Caco-2 (cell line): Measurements from ENCODE around the gene MBOAT2. TPM values are rescaled to one million over a fixed set of nuclear protein-coding genes. Genes with fewer than 3 reads are reported as not detected.

Source experiments
- BruUV-seq: library from RNA; stranded (reverse); fragments of 400-500 nt; replicated peaks from 2 replicates; lab custom pipeline; 2021; lab: Mats Ljungman, UMichigan
- CTCF ChIA-PET: fragments of 300-600 bp; sonication (Branson Sonifier 250); formaldehyde crosslinking; loops from one replicate; lab custom pipeline; 2022; ENCODE audit warnings: antibody characterized with exemption; lab: Charles Lee
- POLR2A ChIA-PET: fragments of 300-600 bp; sonication (Branson Sonifier 250); formaldehyde crosslinking; loops from one replicate; lab custom pipeline; 2022; ENCODE audit warnings: antibody characterized with exemption; lab: Charles Lee
- DNase-seq, 2 experiments: peaks; one replicate each; pipeline versions ENCODE4 v3.0.0 to v3.0.0-alpha.2; 2020 to 2022
- H3K27me3 ChIP-seq: replicated peaks from 2 replicates; pipeline ENCODE4 v1.6.0; 2011; ENCODE audit warnings: low read length; ENCODE audit not compliant: control insufficient read depth, insufficient read depth
- H3K36me3 ChIP-seq: 2 replicates; pipeline ENCODE4 v1.5.1; 2011; ENCODE audit warnings: low read length; ENCODE audit not compliant: control insufficient read depth, insufficient read depth
- H3K4me1 ChIP-seq: fragments of 250-450 bp; sonication (Bioruptor Pico); 2 replicates; pipeline ENCODE4 v1.5.1; 2020; ENCODE audit warnings: mild to moderate bottlenecking
- H3K4me3 ChIP-seq: 2 replicates; pipeline ENCODE4 v1.5.1; 2011; ENCODE audit warnings: low read depth, mild to moderate bottlenecking, control low read depth, low read length
- H3K9me3 ChIP-seq: fragments of 250-450 bp; sonication (Bioruptor Pico); 2 replicates; pipeline ENCODE4 v1.5.1; 2020; ENCODE audit warnings: mild to moderate bottlenecking, moderate library complexity
- H3K27ac Mint-ChIP-seq: one replicate; pipeline ENCODE4 v1.8.0; 2022; ENCODE audit warnings: mixed read lengths; ENCODE audit not compliant: unreplicated experiment
- H3K27me3 Mint-ChIP-seq: one replicate; pipeline ENCODE4 v1.8.0; 2022; ENCODE audit warnings: mixed read lengths; ENCODE audit not compliant: insufficient read depth, unreplicated experiment
- H3K36me3 Mint-ChIP-seq: one replicate; pipeline ENCODE4 v1.8.0; 2022; ENCODE audit warnings: mild to moderate bottlenecking, mixed read lengths; ENCODE audit not compliant: insufficient read depth, unreplicated experiment
- H3K4me1 Mint-ChIP-seq: one replicate; pipeline ENCODE4 v1.8.0; 2022; ENCODE audit warnings: low read depth, mixed read lengths; ENCODE audit not compliant: unreplicated experiment
- H3K4me3 Mint-ChIP-seq: one replicate; pipeline ENCODE4 v1.8.0; 2022; ENCODE audit warnings: mild to moderate bottlenecking, moderate library complexity, mixed read lengths; ENCODE audit not compliant: unreplicated experiment
- H3K9me3 Mint-ChIP-seq: one replicate; pipeline ENCODE4 v1.8.0; 2022; ENCODE audit warnings: mixed read lengths; ENCODE audit not compliant: unreplicated experiment
- CTCF ChIP-seq, 2 experiments: fragments of 200-600 bp in 1 of 2; IDR thresholded peaks; 1 replicate in 1 of 2; 2 replicates in 1 of 2; pipeline versions ENCODE4 v1.5.1 to v1.8.0; 2011 to 2022; ENCODE audit warnings: antibody characterized with exemption in 1 of 2, control low read depth in 1 of 2, inconsistent platforms in 1 of 2, low read depth in 1 of 2, low read length in 1 of 2, mild to moderate bottlenecking in 1 of 2, moderate library complexity in 1 of 2; ENCODE audit not compliant: insufficient read depth in 1 of 2, severe bottlenecking in 1 of 2, unreplicated experiment in 1 of 2
- intact Hi-C: fragments of 100-400 bp; cut with micrococcal nuclease; formaldehyde crosslinking; loops from one replicate; pipeline ENCODE4 v1.10.0; 2022; ENCODE audit not compliant: unreplicated experiment
- total RNA-seq: library from RNA; stranded (reverse); gene quantifications from 2 replicates; pipeline ENCODE4 v1.2.3, GENCODE V29; 2022

Gene MBOAT2
- total RNA-seq, 1 experiment from 2014 or later = 12.6 TPM

- CTCF ChIA-PET = no interaction called here
- Histone ChIP-seq H3K9me3 (no peaks in the 10 kb centered on the region), H3K4me3 (no peak overlapping the region), H3K36me3 (no peaks in the 10 kb centered on the region), H3K27me3 (no peaks in the 10 kb centered on the region), H3K4me1 (no peaks in the 10 kb centered on the region)
- POLR2A ChIA-PET = no interaction called here
- no peak overlapping the region for H3K27ac Mint-ChIP-seq
- DNase-seq = no peak
- no TSS peak for BruUV-seq
- no peaks in the 10 kb centered on the region for H3K36me3 Mint-ChIP-seq
- no peaks in the 10 kb centered on the region for H3K27me3 Mint-ChIP-seq
- no peak for TF ChIP-seq CTCF (IDR thresholded peaks at IDR 0.05; ENCODE audit: insufficient read depth in 1 of 2, low read depth in 1 of 2, low read length in 1 of 2, severe bottlenecking in 1 of 2, unreplicated experiment in 1 of 2)
- no peaks in the 10 kb centered on the region for H3K4me1 Mint-ChIP-seq
- intact Hi-C loops = no loop called here
- H3K4me3 Mint-ChIP-seq = no peak overlapping the region
- H3K9me3 Mint-ChIP-seq = no peaks in the 10 kb centered on the region
These were observed 126.2 kb downstream of the MBOAT2 start for GRCh38 chr2:8877332-8877731.

- no peaks in the 10 kb centered on the region for H3K36me3 Mint-ChIP-seq
- Histone ChIP-seq H3K4me1 (no peaks in the 10 kb centered on the region), H3K4me3 (no peak overlapping the region), H3K36me3 (no peaks in the 10 kb centered on the region), H3K9me3 (no peaks in the 10 kb centered on the region), H3K27me3 (no peaks in the 10 kb centered on the region)
- CTCF ChIA-PET = interaction anchor here (0.7 kb wide), 1 partner anchor 34 kb away, joined by 6 read pairs; no protein-coding TSS in a partner anchor
- no peaks in the 10 kb centered on the region for H3K27me3 Mint-ChIP-seq
- H3K4me3 Mint-ChIP-seq = no peak overlapping the region
- TF ChIP-seq CTCF (IDR thresholded peaks at IDR 0.05; ENCODE audit: insufficient read depth in 1 of 2, low read depth in 1 of 2, low read length in 1 of 2, severe bottlenecking in 1 of 2, unreplicated experiment in 1 of 2) = no peak
- no peak overlapping the region for H3K27ac Mint-ChIP-seq
- POLR2A ChIA-PET = no interaction called here
- H3K9me3 Mint-ChIP-seq = no peaks in the 10 kb centered on the region
- BruUV-seq = no TSS peak
- no peak for DNase-seq
- no peaks in the 10 kb centered on the region for H3K4me1 Mint-ChIP-seq
- intact Hi-C loops = no loop called here
These were observed 126.9 kb downstream of the MBOAT2 start for GRCh38 chr2:8876628-8877027.

GRCh38 chr2:8872821-8873432 is 130.6 kb downstream of the MBOAT2 start:
- intact Hi-C loops = loop anchor here (1.0 to 5.0 kb wide), 4 partner anchors 113 to 266 kb away; partner anchors contain the start of gene MBOAT2
- Histone ChIP-seq H3K4me1 (no peaks in the 10 kb centered on the region), H3K27me3 (no peaks in the 10 kb centered on the region), H3K4me3 (no peak overlapping the region), H3K36me3 (no peaks in the 10 kb centered on the region), H3K9me3 (no peaks in the 10 kb centered on the region)
- H3K4me1 Mint-ChIP-seq = no peaks in the 10 kb centered on the region
- H3K27ac Mint-ChIP-seq = no peak overlapping the region
- ChIA-PET POLR2A (no interaction called here), CTCF (interaction anchor here (0.8 to 2.0 kb wide), 4 partner anchors 114 to 270 kb away, joined by 3 to 6 read pairs (median 4); no protein-coding TSS in a partner anchor)
- H3K27me3 Mint-ChIP-seq = no peaks in the 10 kb centered on the region
- H3K9me3 Mint-ChIP-seq = no peaks in the 10 kb centered on the region
- BruUV-seq = no TSS peak
- peak in 1 of 2 experiments; percentile 43 for DNase-seq
- no peaks in the 10 kb centered on the region for H3K36me3 Mint-ChIP-seq
- H3K4me3 Mint-ChIP-seq = no peak overlapping the region
- TF ChIP-seq CTCF (IDR thresholded peaks at IDR 0.05; ENCODE audit: insufficient read depth in 1 of 2, low read depth in 1 of 2, low read length in 1 of 2, severe bottlenecking in 1 of 2, unreplicated experiment in 1 of 2) = peak; percentile 42 to 71
